ENCODE results near the gene CEP112.

CEP112 gene

DNA sequence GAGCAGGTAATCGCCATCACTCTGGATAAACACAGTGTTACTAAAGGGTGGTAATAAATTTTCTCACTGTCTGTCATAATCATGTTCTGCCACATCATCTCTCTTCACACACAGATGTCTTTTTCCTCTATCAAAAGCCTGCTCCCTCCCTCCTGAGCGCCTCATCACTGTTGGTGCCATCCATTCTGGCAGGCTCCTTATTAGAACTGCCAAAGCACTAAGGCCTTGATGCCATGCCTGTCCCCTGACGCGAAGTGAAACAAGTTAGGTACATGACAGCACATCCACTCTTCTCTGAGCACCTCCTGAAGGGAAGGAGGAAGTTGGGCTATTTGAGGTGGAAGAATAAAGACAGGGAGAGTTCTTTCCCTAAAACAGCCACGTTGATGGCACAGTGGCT, 592.3 kb downstream of the CEP112 start:
- no peak overlapping the region for H3K4me3 ChIP-seq (replicated peaks; ENCODE audit: low read depth, low read length)
- no peak for TF ChIP-seq CTCF (IDR thresholded peaks at IDR 0.05; ENCODE audit: low read depth, low read length, missing control alignments)
- no peak for DNase-seq (ENCODE audit: extremely low read depth, low read depth)

GRCh38 chr17:65598746-65599145, 593.2 kb downstream of the CEP112 start:
- no peak overlapping the region for H3K4me3 ChIP-seq (replicated peaks; ENCODE audit: low read depth, low read length)
- DNase-seq (ENCODE audit: extremely low read depth, low read depth) = no peak
- no peak for TF ChIP-seq CTCF (IDR thresholded peaks at IDR 0.05; ENCODE audit: low read depth, low read length, missing control alignments)

DNA sequence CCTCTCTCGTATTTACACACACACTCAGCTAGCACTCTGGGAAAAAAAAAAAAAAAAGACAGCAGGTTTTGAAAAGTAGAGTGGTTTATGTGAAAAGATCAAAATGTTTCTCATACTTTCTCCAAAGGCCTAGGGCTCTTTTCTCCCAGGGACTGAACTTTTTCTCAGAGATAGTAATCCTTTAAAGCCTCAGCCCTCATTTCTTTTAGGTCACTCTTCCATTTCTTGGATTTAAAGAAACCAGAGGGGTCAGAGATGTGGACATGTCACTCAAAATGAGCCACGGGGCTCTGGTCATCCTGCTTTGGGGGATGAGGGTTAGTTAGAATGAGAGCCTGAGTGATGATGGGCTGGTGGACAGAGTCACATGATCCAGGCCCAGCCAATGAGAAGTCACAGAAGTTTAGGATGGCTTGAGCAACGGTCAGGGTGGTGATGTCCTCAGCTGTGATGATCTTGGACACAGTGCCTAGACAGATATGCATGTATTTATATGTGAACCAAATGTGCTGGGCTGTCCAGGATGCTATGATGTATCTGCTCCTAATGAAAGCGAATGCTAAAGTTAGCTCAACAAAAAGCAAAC, 596.8 kb downstream of the CEP112 start:
- no peak for TF ChIP-seq CTCF (IDR thresholded peaks at IDR 0.05; ENCODE audit: low read depth, low read length, missing control alignments)
- DNase-seq (ENCODE audit: extremely low read depth, low read depth) = no peak
- H3K4me3 ChIP-seq (replicated peaks; ENCODE audit: low read depth, low read length) = no peak overlapping the region

DNA sequence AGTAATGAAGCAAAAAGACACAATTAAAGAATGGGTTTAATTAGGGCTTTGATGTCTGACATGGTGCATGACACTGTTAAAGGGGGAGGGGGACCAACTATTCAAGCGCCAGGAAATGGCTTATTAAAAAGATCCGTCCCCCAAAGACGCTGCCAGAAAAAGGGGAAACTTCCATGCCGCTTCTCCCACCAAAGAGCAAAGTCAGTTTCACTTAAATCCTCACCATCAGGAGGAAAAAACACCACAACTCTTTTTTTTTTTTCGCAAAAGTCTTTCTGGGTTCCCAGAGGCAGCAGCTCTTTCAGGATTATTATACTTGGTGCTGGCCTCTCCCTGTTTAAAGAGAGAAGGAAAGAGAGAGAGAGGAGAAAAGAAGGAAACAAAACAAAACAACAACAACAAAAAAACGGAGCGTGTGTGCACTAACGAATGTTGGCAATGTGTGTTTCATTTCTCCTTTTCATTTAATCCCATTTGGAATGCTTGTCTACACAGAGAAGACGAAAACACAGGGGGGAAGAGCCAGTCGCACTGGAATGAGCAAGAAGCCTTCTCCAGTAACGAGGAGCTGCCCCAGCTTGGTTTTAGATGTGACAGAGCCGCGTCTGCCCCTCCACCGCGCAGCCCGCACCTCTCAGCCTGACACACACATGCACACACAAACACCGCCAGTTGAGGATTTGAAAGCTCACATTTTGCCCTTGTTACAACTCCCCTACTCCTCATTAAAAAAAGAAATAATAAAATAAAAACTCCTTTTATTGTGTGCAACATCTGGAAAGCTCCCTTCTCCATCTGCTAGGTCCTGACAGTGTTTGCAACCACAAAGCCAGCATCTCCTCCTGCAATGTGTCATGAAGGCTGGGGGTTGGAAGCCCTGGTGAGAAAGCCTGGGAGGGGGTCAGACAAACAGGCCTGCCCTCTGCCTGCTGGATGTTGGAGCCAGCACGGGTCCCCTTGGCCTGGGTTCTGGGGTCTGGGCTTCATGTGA, 597.8 kb downstream of the CEP112 start:
- peak overlapping the region; percentile 24 for H3K4me3 ChIP-seq (replicated peaks; ENCODE audit: low read depth, low read length)
- TF ChIP-seq CTCF (IDR thresholded peaks at IDR 0.05; ENCODE audit: low read depth, low read length, missing control alignments) = no peak
- peak; percentile 43 for DNase-seq (ENCODE audit: extremely low read depth, low read depth)

DNA sequence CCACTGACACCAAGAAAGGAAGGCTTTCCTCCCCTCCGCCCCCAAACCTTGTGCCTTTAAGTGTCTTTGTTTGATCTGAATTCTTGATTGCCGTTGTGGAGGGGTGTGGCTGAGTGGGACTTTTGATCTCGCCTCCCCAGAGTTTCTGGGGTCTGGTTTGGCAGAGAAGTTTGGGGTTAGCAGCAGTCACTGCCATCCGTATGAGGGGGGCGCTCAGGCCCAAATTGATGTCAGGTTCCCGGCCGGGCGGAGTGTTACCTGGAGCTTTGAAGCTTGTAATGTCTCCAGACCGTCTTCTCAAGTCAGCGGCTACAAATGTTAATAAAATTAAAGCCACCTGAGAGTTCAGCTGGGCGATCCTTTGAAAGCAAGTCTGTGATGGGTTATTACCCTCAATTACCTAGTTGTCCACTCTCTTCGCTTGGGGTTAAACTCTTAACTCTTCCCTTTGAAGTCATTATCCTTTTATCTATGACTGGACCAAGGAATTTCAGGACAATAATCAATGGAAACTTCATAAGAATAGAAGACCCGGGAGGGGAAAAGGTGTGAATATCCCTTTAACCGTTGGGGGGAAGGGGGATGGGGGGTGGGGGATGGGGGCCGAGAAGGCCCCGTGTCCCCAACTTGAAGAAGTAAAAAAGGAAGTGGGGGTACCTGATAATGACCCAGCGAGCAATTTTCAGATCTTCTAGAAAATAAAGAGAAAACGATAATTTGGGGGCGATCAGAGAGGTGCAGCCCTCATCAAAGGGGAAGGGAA, 598.7 kb downstream of the CEP112 start:
- no peak for TF ChIP-seq CTCF (IDR thresholded peaks at IDR 0.05; ENCODE audit: low read depth, low read length, missing control alignments)
- H3K4me3 ChIP-seq (replicated peaks; ENCODE audit: low read depth, low read length) = no peak overlapping the region
- DNase-seq (ENCODE audit: extremely low read depth, low read depth) = no peak

- DNase-seq (ENCODE audit: extremely low read depth, low read depth) = no peak
- no peak for TF ChIP-seq CTCF (IDR thresholded peaks at IDR 0.05; ENCODE audit: low read depth, low read length, missing control alignments)
- H3K4me3 ChIP-seq (replicated peaks; ENCODE audit: low read depth, low read length) = no peak overlapping the region
Observed at GRCh38 chr17:65592125-65592965, 599.6 kb downstream of the CEP112 start.
